IMR-90 (cell line): ENCODE data around the gene CSN1S1. TPM values are rescaled to one million over a fixed set of nuclear protein-coding genes. Genes with fewer than 3 reads are reported as not detected.

Source experiments
- ATAC-seq: fragments of 200-7000 bp; cut with Tn5 transposase; 2 replicates; pipeline ENCODE4 v1.9.1; 2020; ENCODE audit warnings: low read depth, mild to moderate bottlenecking, moderate library complexity
- BruUV-seq: library from RNA; stranded (reverse); fragments of 400-500 nt; replicated peaks from 2 replicates; lab custom pipeline; 2021; lab: Mats Ljungman, UMichigan
- CTCF ChIA-PET: fragments of 300-600 bp; formaldehyde crosslinking; extraction: SDS; loops from one replicate; lab custom pipeline; 2021; ENCODE audit warnings: antibody characterized with exemption; lab: Yijun Ruan, JAX
- POLR2A ChIA-PET: fragments of 300-600 bp; sonication (Branson Sonifier 250); formaldehyde crosslinking; loops from one replicate; lab custom pipeline; 2022; ENCODE audit warnings: antibody characterized with exemption; ENCODE audit not compliant: unreplicated experiment; lab: Charles Lee
- DNase-seq: peaks from one replicate; pipeline ENCODE4 v3.0.0; 2013
- H2AFZ ChIP-seq: replicated peaks from 2 replicates; pipeline ENCODE3; 2013; ENCODE audit warnings: low read length, mild to moderate bottlenecking; ENCODE audit not compliant: poor library complexity
- H2AK5ac ChIP-seq: 2 replicates; pipeline ENCODE4 v1.6.1; 2013; ENCODE audit warnings: low read depth, low read length, inconsistent platforms
- H2AK9ac ChIP-seq: replicated peaks from 2 replicates; pipeline ENCODE3; 2013; ENCODE audit warnings: mild to moderate bottlenecking, low read depth, low read length, moderate library complexity; ENCODE audit not compliant: poor library complexity
- H2BK120ac ChIP-seq: 2 replicates; pipeline ENCODE4 v1.6.1; 2013; ENCODE audit warnings: low read depth, low read length, inconsistent platforms
- H2BK15ac ChIP-seq: 3 replicates; pipeline ENCODE4 v1.6.1; 2013; ENCODE audit warnings: low read depth, low read length, inconsistent platforms
- H2BK20ac ChIP-seq: 2 replicates; pipeline ENCODE4 v1.6.1; 2013; ENCODE audit warnings: low read depth, mild to moderate bottlenecking, inconsistent platforms, low read length, moderate library complexity
- H2BK5ac ChIP-seq: 2 replicates; pipeline ENCODE4 v1.6.1; 2013; ENCODE audit warnings: mild to moderate bottlenecking, low read depth, low read length, inconsistent platforms; ENCODE audit not compliant: poor library complexity, severe bottlenecking
- H3K14ac ChIP-seq: replicated peaks from 2 replicates; pipeline ENCODE4 v1.6.1; 2013; ENCODE audit warnings: low read depth, low read length, inconsistent platforms
- H3K18ac ChIP-seq: 2 replicates; pipeline ENCODE4 v1.6.1; 2013; ENCODE audit warnings: low read depth, low read length, control low read depth
- H3K23ac ChIP-seq: 2 replicates; pipeline ENCODE4 v1.6.1; 2013; ENCODE audit warnings: low read depth, low read length, inconsistent platforms
- H3K27ac ChIP-seq: 2 replicates; pipeline ENCODE4 v1.5.1; 2013; ENCODE audit warnings: mild to moderate bottlenecking, control low read depth, low read length; ENCODE audit not compliant: insufficient read depth
- H3K27me3 ChIP-seq: 2 replicates; pipeline ENCODE4 v1.6.1; 2013; ENCODE audit warnings: low read length; ENCODE audit not compliant: control insufficient read depth, insufficient read depth
- H3K36me3 ChIP-seq: 2 replicates; pipeline ENCODE4 v1.6.1; 2013; ENCODE audit warnings: low read length, mixed read lengths; ENCODE audit not compliant: control insufficient read depth, insufficient read depth
- H3K4ac ChIP-seq: 2 replicates; pipeline ENCODE4 v1.6.1; 2013; ENCODE audit warnings: low read depth, low read length, inconsistent platforms
- H3K4me1 ChIP-seq: 2 replicates; pipeline ENCODE4 v1.6.1; 2013; ENCODE audit warnings: low read length, mixed read lengths; ENCODE audit not compliant: control insufficient read depth, insufficient read depth
- H3K4me2 ChIP-seq: 2 replicates; pipeline ENCODE4 v1.6.1; 2013; ENCODE audit warnings: low read depth, mild to moderate bottlenecking, control low read depth, low read length, moderate library complexity
- H3K4me3 ChIP-seq: 2 replicates; pipeline ENCODE4 v1.5.1; 2013; ENCODE audit warnings: low read depth, mild to moderate bottlenecking, control low read depth, low read length, moderate library complexity; ENCODE audit not compliant: insufficient read depth
- H3K56ac ChIP-seq: 2 replicates; pipeline ENCODE4 v1.6.1; 2013; ENCODE audit warnings: low read length, inconsistent platforms; ENCODE audit not compliant: insufficient read depth; ENCODE audit errors: extremely low read depth
- H3K79me1 ChIP-seq, 2 experiments: 2 replicates each; pipeline ENCODE4 v1.6.1; 2013; ENCODE audit warnings: low read length in 2 of 2, inconsistent platforms in 1 of 2, low read depth in 1 of 2
- H3K9ac ChIP-seq: 2 replicates; pipeline ENCODE4 v1.6.1; 2013; ENCODE audit warnings: low read depth, low read length, control low read depth
- H3K9me1 ChIP-seq: 2 replicates; pipeline ENCODE4 v1.6.1; 2013; ENCODE audit warnings: low read length, inconsistent platforms; ENCODE audit not compliant: insufficient read depth
- H3K9me3 ChIP-seq: 2 replicates; pipeline ENCODE4 v1.6.1; 2013; ENCODE audit warnings: low read length; ENCODE audit not compliant: control insufficient read depth, insufficient read depth
- H4K20me1 ChIP-seq: 2 replicates; pipeline ENCODE4 v1.6.1; 2013; ENCODE audit warnings: low read length, inconsistent platforms; ENCODE audit not compliant: insufficient read depth
- H4K5ac ChIP-seq: 2 replicates; pipeline ENCODE4 v1.6.1; 2013; ENCODE audit warnings: mild to moderate bottlenecking, low read depth, low read length, control low read depth
- H4K8ac ChIP-seq, 2 experiments: 2 replicates each; pipeline ENCODE4 v1.6.1; 2013; ENCODE audit warnings: low read depth in 2 of 2, low read length in 2 of 2, control low read depth in 1 of 2, inconsistent platforms in 1 of 2
- H4K91ac ChIP-seq: 2 replicates; pipeline ENCODE4 v1.6.1; 2013; ENCODE audit warnings: low read depth, low read length, inconsistent platforms; ENCODE audit not compliant: insufficient read depth
- MAFK ChIP-seq: IDR thresholded peaks from 2 replicates; pipeline ENCODE4 v1.6.1; 2012; ENCODE audit warnings: low read depth, low read length, improper control_type of control experiment
- POLR2A ChIP-seq: IDR thresholded peaks from 2 replicates; pipeline ENCODE4 v1.6.1; 2012; ENCODE audit warnings: mild to moderate bottlenecking, low read depth, low read length
- WGBS, 2 experiments: methylation state at CpG; one replicate each; pipeline versions ENCODE4 v1.1.5 to v1.1.7; 2013; ENCODE audit warnings: missing lambda C conversion rate in 2 of 2; ENCODE audit not compliant: insufficient read length in 1 of 2; ENCODE audit errors: extremely low coverage in 2 of 2; 5-methylcytosine and 5-hydroxymethylcytosine counted together
- dilution Hi-C: fragments of 300-500 bp; cut with HindIII; formaldehyde crosslinking; loops from one replicate; pipeline ENCODE4 v1.14.3; 2018; ENCODE audit warnings: low sequenced_read_pairs; ENCODE audit not compliant: unreplicated experiment
- in situ Hi-C: fragments of 300-500 bp; cut with MboI; formaldehyde crosslinking; loops from 3 replicates; pipeline ENCODE4 v1.14.3; 2019; ENCODE audit warnings: low sequenced_read_pairs, inconsistent platforms, mixed read lengths
- intact Hi-C: fragments of 100-400 bp; cut with micrococcal nuclease; formaldehyde crosslinking; loops from 2 replicates; pipeline ENCODE4 v1.10.0; 2022
- polyA plus RNA-seq, 3 experiments: library from polyadenylated mRNA; depleted of rRNA; stranded (reverse); fragments of >200 nt; gene quantifications; 2 replicates each; pipeline ENCODE4 v1.2.3, GENCODE V29; 2012; ENCODE audit warnings: low replicate concordance in 1 of 3
- total RNA-seq: library from RNA; depleted of rRNA; stranded (reverse); fragments of >200 nt; gene quantifications from 2 replicates; pipeline ENCODE4 v1.2.3, GENCODE V29; 2012

Gene CSN1S1
- total and polyA plus RNA-seq, 2 of the 4 experiments (the other 2 are of a cell fraction) = not detected

DNA sequence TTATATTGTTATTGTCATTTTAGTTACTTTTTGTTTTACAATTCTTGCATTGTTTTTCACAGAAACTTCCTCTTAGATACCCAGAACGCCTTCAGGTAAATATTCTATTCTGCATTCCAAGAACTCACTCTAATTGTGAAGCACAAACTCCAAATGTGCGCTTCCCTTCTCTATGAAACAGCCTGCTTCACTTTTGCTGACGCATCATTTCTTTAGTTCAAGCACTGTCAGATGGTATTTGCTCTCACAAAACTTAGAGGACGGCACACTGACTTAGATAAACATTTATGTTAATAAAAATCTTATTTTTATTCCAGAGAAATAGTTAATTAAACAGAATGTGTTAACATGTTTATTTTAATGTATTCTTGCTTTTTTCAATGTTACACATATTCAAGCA, 3.3 kb downstream of the CSN1S1 start:
- Histone ChIP-seq H3K9ac (no peak overlapping the region), H2AK9ac (no peak overlapping the region), H3K4ac (no peak overlapping the region), H4K8ac (no peak overlapping the region), H3K18ac (no peak overlapping the region), H2BK5ac (no peak overlapping the region), H3K27ac (no peak overlapping the region), H3K4me2 (no peak overlapping the region), H4K20me1 (no peaks in the 10 kb centered on the region), H2BK15ac (no peak overlapping the region), H3K27me3 (no peaks in the 10 kb centered on the region), H2BK20ac (no peak overlapping the region), H2BK120ac (no peak overlapping the region), H3K4me3 (no peak overlapping the region), H2AFZ (no peak overlapping the region), H3K9me1 (no peaks in the 10 kb centered on the region), H3K79me1 (no peaks in the 10 kb centered on the region), H3K14ac (no peak overlapping the region), H2AK5ac (no peak overlapping the region), H3K9me3 (no peaks in the 10 kb centered on the region), H3K36me3 (no peaks in the 10 kb centered on the region), H3K23ac (no peak overlapping the region), H4K91ac (no peak overlapping the region), H3K56ac (no peak overlapping the region), H4K5ac (no peak overlapping the region), H3K4me1 (no peaks in the 10 kb centered on the region)
- TF ChIP-seq MAFK = peak; percentile 96
- TF ChIP-seq POLR2A = no peak
- no TSS peak for BruUV-seq
- no CpG with 5 or more reads among the region's 4 CpGs for WGBS, 2 experiments
- ATAC-seq (no peak), DNase-seq (no peak)
- POLR2A ChIA-PET = no interaction called here
- CTCF ChIA-PET = no interaction called here
- in situ Hi-C loops (no loop called here), dilution Hi-C loops (no loop called here), intact Hi-C loops (no loop called here)
